T-helper 1 cell treated with Interleukin-12 subunit alpha and Interleukin-12 subunit beta and Interleukin-4 antibody, amounts not matched to agents 30 μg/mL and 1 μg/mL, for 36 hours (primary cell): ENCODE results near the gene PPP1R14B.

Source experiments
- H3K27ac Mint-ChIP-seq: one replicate; pipeline ENCODE4 v1.8.0; 2021; ENCODE audit warnings: mild to moderate bottlenecking, mixed read lengths
- H3K27me3 Mint-ChIP-seq: one replicate; pipeline ENCODE4 v1.8.0; 2021; ENCODE audit warnings: low read depth, mixed read lengths
- H3K36me3 Mint-ChIP-seq: one replicate; pipeline ENCODE4 v1.8.0; 2021; ENCODE audit warnings: low read depth, mixed read lengths
- H3K4me1 Mint-ChIP-seq: one replicate; pipeline ENCODE4 v1.8.0; 2021; ENCODE audit warnings: low read depth, mixed read lengths
- H3K4me3 Mint-ChIP-seq: one replicate; pipeline ENCODE4 v1.8.0; 2021; ENCODE audit warnings: mild to moderate bottlenecking, moderate library complexity, mixed read lengths
- H3K9me3 Mint-ChIP-seq: one replicate; pipeline ENCODE4 v1.8.0; 2021; ENCODE audit warnings: mixed read lengths

The PPP1R14B gene

GRCh38 chr11:64226507-64227051 is 20.2 kb downstream of the PPP1R14B start:
- Mint-ChIP-seq H3K27me3 (no peaks in the 10 kb centered on the region), H3K4me3 (peak overlapping the region; percentile 88), H3K27ac (peak overlapping the region; percentile 86), H3K9me3 (no peaks in the 10 kb centered on the region), H3K4me1 (peaks cover 23% of the 10 kb centered on the region), H3K36me3 (no peaks in the 10 kb centered on the region)

GRCh38 chr11:64225608-64226506 is 20.9 kb downstream of the PPP1R14B start, which contains the start of the genes NUDT22 and TRPT1:
Gene NUDT22 (plus strand): TSS chr11:64226274. CDS start chr11:64226653, 379 bp downstream.
Gene TRPT1 (minus strand): TSS chr11:64226186. CDS start chr11:64225860, 326 bp downstream.
- H3K27ac Mint-ChIP-seq, result peak within 1 kb of the TSS; percentile 86
- H3K4me3 Mint-ChIP-seq, result peak within 1 kb of the TSS; percentile 88
- no peaks in the 10 kb centered on the region for H3K9me3 Mint-ChIP-seq
- peaks cover 21% of the 10 kb centered on the region for H3K4me1 Mint-ChIP-seq
- H3K36me3 Mint-ChIP-seq, result no peaks in the 10 kb centered on the region
- no peaks in the 10 kb centered on the region for H3K27me3 Mint-ChIP-seq

DNA sequence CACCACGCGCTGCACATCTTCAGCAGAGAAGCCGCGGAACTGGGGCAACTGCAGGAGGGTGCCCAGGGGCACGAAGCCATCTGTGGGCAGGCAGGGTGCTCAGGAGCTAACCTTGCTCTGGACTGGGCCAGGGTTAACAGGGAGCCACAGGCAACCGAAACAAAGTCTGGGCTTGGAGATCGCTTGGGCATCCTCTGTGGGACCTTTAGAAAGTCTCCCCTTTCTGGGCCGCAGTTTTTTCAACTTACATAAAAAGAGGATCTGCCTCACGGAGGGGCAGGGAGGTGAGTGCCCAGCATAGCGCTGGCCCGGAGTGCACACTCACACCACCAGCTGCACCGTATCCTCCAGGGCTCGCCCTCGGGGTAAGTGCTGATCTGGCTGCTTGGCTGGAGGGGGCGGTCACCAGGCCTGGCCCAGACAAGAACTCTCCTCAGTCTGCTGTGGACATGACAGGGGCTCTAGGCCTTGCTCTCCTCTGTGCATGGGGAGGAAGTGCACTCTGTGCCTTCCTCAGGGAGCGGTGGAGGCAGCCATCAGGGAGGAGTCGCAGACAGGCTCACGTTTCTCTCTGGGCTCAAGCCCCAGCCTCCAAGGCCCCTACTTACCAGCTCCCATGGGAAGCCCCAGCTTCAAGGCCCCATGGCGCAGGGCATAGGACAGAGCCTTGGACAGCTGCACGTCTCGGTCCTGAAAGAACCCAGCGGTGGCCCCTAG is 21.7 kb downstream of the PPP1R14B start:
- Mint-ChIP-seq H3K36me3 (peaks cover under 1% of the 10 kb centered on the region), H3K9me3 (no peaks in the 10 kb centered on the region), H3K4me1 (peaks cover 20% of the 10 kb centered on the region), H3K27me3 (no peaks in the 10 kb centered on the region), H3K4me3 (peak overlapping the region; percentile 88), H3K27ac (peak overlapping the region; percentile 79)

DNA sequence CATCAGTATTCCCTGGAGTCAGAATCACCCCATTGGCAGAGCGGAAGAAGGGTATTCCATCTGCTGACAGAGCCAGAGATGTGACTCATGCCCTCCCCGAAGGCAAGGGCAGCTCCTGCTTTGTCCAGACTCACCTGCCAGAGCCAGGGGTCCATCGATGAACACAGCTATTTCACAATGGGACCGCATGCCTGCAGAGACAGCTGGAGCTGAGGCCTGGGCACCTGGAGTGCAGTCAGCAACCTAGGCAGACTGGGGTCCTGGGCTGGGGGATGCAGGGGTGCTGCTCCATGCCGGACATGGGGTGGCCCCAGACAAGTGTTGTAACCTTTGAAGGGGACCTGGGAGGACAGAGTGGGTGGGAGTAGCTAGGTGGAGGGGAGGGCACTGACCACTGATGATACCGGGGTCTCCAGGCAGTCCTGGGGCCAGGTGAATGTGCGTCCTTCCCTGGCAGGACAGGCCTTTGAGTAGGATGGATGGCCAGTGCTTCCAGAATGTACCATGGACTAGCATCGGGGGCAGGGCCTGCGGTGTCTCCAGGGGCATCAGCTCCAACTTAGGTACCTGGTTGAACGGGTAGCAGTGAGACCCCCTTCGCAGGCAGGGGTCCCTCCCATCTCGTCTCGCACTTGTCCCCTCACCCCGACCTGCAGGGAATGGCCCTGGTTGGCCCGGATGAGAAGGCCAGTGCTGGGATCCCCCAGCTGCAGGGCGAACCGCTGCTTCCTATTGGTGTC is 22.4 kb downstream of the PPP1R14B start:
- H3K27me3 Mint-ChIP-seq, result no peaks in the 10 kb centered on the region
- no peaks in the 10 kb centered on the region for H3K9me3 Mint-ChIP-seq
- peak overlapping the region; percentile 88 for H3K4me3 Mint-ChIP-seq
- H3K4me1 Mint-ChIP-seq, result peaks cover 14% of the 10 kb centered on the region
- peak overlapping the region; percentile 79 for H3K27ac Mint-ChIP-seq
- peaks cover 2% of the 10 kb centered on the region for H3K36me3 Mint-ChIP-seq

DNA sequence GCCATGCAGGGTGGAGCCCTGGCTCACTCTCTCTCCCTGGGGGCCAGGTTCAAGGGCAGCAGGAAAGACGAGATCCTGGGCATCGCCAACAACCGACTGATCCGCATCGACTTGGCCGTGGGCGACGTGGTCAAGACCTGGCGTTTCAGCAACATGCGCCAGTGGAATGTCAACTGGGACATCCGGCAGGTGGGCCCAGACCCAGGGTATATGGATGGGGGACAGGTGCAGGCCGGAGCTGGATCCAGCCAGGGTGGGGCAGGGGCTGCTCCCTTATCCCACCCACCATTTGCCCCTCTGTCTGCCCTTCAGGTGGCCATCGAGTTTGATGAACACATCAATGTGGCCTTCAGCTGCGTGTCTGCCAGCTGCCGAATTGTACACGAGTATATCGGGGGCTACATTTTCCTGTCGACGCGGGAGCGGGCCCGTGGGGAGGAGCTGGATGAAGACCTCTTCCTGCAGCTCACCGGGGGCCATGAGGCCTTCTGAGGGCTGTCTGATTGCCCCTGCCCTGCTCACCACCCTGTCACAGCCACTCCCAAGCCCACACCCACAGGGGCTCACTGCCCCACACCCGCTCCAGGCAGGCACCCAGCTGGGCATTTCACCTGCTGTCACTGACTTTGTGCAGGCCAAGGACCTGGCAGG is 23.6 kb downstream of the PPP1R14B start:
- Mint-ChIP-seq H3K4me1 (peaks cover 17% of the 10 kb centered on the region), H3K27ac (no peak overlapping the region), H3K27me3 (no peaks in the 10 kb centered on the region), H3K36me3 (peaks cover 8% of the 10 kb centered on the region), H3K4me3 (no peak overlapping the region), H3K9me3 (no peaks in the 10 kb centered on the region)

GRCh38 chr11:64222651-64223000 is 24.1 kb downstream of the PPP1R14B start:
- Mint-ChIP-seq H3K36me3 (peaks cover 8% of the 10 kb centered on the region), H3K27ac (no peak overlapping the region), H3K27me3 (no peaks in the 10 kb centered on the region), H3K4me3 (no peak overlapping the region), H3K4me1 (peaks cover 15% of the 10 kb centered on the region), H3K9me3 (no peaks in the 10 kb centered on the region)

- Mint-ChIP-seq H3K27me3 (no peaks in the 10 kb centered on the region), H3K9me3 (no peaks in the 10 kb centered on the region), H3K27ac (no peak overlapping the region), H3K4me1 (peaks cover 10% of the 10 kb centered on the region), H3K4me3 (no peak overlapping the region), H3K36me3 (peaks cover 12% of the 10 kb centered on the region)
Measured at GRCh38 chr11:64220798-64221197, 25.9 kb downstream of the PPP1R14B start.

GRCh38 chr11:64220271-64220670 is 26.5 kb downstream of the PPP1R14B start:
- no peaks in the 10 kb centered on the region for H3K9me3 Mint-ChIP-seq
- H3K36me3 Mint-ChIP-seq, result peaks cover 12% of the 10 kb centered on the region
- no peaks in the 10 kb centered on the region for H3K27me3 Mint-ChIP-seq

GRCh38 chr11:64219755-64220154 is 27.0 kb downstream of the PPP1R14B start:
- Mint-ChIP-seq H3K27ac (no peak overlapping the region), H3K4me3 (no peak overlapping the region), H3K36me3 (peaks cover 18% of the 10 kb centered on the region), H3K4me1 (peaks cover 8% of the 10 kb centered on the region), H3K27me3 (no peaks in the 10 kb centered on the region), H3K9me3 (no peaks in the 10 kb centered on the region)

More at GRCh38 chr11:64220271-64220670, 26.5 kb downstream of the PPP1R14B start:
- Mint-ChIP-seq H3K4me1 (peaks cover 9% of the 10 kb centered on the region), H3K4me3 (no peak overlapping the region), H3K27ac (no peak overlapping the region)

DNA sequence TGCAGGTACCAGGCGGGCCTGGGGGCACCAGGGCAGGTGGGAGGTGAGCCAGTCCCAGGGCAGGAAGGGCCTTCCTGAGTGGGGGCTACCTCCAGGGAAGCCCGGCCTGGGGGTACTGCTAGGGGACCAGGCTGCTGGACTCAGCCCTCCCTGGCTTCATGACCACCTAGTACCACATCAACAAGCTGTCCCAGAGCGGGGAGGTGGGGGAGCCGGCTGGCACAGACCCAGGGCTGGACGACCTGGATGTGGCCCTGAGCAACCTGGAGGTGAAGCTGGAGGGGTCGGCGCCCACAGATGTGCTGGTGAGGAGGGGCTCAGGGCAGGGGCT is 27.4 kb downstream of the PPP1R14B start:
- peaks cover 18% of the 10 kb centered on the region for H3K36me3 Mint-ChIP-seq
- no peaks in the 10 kb centered on the region for H3K9me3 Mint-ChIP-seq
- H3K27ac Mint-ChIP-seq, result no peak overlapping the region
- no peaks in the 10 kb centered on the region for H3K27me3 Mint-ChIP-seq
- H3K4me1 Mint-ChIP-seq, result peaks cover 8% of the 10 kb centered on the region
- H3K4me3 Mint-ChIP-seq, result no peak overlapping the region

- Mint-ChIP-seq H3K4me3 (no peak overlapping the region), H3K27ac (no peak overlapping the region), H3K4me1 (peaks cover 8% of the 10 kb centered on the region), H3K36me3 (peaks cover 20% of the 10 kb centered on the region), H3K27me3 (no peaks in the 10 kb centered on the region), H3K9me3 (no peaks in the 10 kb centered on the region)
Measured at GRCh38 chr11:64218628-64219353, 28.0 kb downstream of the PPP1R14B start.

DNA sequence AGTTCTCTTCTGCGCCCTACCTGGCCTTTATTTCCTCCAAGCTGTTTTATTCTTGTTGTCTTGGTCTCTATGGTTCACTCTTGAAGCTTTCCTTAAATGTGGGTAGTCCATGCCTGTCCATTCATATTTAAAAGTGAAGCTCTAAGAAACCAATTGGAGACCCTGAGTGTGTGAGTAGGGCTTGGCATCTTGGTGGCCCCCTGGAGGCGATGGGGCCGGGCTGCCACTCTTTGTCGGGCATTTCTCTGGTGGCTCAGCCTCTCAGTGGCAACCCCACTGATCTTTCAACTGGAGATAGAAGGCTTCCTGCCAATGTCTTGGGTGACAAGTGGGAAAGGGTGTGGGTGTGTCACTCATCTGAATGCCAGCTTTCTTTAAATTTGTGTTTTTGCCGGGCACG is 29.9 kb downstream of the PPP1R14B start:
- no peak overlapping the region for H3K4me3 Mint-ChIP-seq
- H3K4me1 Mint-ChIP-seq, result peaks cover 14% of the 10 kb centered on the region
- no peak overlapping the region for H3K27ac Mint-ChIP-seq
- no peaks in the 10 kb centered on the region for H3K9me3 Mint-ChIP-seq
- H3K27me3 Mint-ChIP-seq, result no peaks in the 10 kb centered on the region
- H3K36me3 Mint-ChIP-seq, result peaks cover 29% of the 10 kb centered on the region

GRCh38 chr11:64211181-64211872 is 35.4 kb downstream of the PPP1R14B start:
- Mint-ChIP-seq H3K27ac (no peak overlapping the region), H3K4me3 (no peak overlapping the region), H3K27me3 (no peaks in the 10 kb centered on the region), H3K9me3 (no peaks in the 10 kb centered on the region), H3K4me1 (peaks cover 19% of the 10 kb centered on the region), H3K36me3 (peaks cover 46% of the 10 kb centered on the region)
